ENCODE measurements around the gene MCF2L2. TPM values are rescaled to one million over a fixed set of nuclear protein-coding genes. Genes with fewer than 3 reads are reported as not detected.

The MCF2L2 gene
- total and polyA plus RNA-seq, 2 of the 13 experiments (the other 11 are each of a cell fraction or from before 2014, with no cell fraction given) = not detected

GRCh38 chr3:183377307-183377959 is 51.0 kb downstream of the MCF2L2 start (continued):
- TF ChIP-seq, protein P1, sequence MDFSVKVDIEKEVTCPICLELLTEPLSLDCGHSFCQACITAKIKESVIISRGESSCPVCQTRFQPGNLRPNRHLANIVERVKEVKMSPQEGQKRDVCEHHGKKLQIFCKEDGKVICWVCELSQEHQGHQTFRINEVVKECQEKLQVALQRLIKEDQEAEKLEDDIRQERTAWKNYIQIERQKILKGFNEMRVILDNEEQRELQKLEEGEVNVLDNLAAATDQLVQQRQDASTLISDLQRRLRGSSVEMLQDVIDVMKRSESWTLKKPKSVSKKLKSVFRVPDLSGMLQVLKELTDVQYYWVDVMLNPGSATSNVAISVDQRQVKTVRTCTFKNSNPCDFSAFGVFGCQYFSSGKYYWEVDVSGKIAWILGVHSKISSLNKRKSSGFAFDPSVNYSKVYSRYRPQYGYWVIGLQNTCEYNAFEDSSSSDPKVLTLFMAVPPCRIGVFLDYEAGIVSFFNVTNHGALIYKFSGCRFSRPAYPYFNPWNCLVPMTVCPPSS (IDR thresholded peaks at IDR 0.05) = no peak
- TF ChIP-seq RERE (CRISPR knock-in tag; IDR thresholded peaks at IDR 0.05; ENCODE audit: low read depth) = no peak
- TF ChIP-seq RELA (CRISPR knock-in tag; IDR thresholded peaks at IDR 0.05) = no peak
- TF ChIP-seq, protein P2, sequence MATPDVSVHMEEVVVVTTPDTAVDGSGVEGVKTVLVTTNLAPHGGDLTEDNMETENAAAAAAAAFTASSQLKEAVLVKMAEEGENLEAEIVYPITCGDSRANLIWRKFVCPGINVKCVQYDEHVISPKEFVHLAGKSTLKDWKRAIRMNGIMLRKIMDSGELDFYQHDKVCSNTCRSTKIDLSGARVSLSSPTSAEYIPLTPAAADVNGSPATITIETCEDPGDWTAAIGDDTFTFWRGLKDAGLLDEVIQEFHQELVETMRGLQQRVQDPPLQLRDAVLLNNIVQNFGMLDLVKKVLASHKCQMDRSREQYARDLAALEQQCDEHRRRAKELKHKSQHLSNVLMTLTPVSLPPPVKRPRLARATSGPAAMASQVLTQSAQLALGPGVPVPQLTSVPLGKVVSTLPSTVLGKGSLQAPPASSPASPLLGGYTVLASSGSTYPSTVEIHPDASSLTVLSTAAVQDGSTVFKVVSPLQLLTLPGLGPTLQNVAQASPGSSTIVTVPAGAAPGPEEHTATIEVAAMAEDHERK (CRISPR knock-in tag; IDR thresholded peaks at IDR 0.05; ENCODE audit: low read depth) = no peak
- TF ChIP-seq ZNF552 (CRISPR knock-in tag; IDR thresholded peaks at IDR 0.05; ENCODE audit: borderline replicate concordance) = no peak
- no peak for TF ChIP-seq CBX2 (IDR thresholded peaks at IDR 0.05; ENCODE audit: low read depth, low read length)
- no peak for TF ChIP-seq CBX2 (CRISPR knock-in tag; IDR thresholded peaks at IDR 0.05; ENCODE audit: low read depth)

All from HepG2 (cell line).